Measurements from ENCODE around the gene CNGA2. TPM values are rescaled to one million over a fixed set of nuclear protein-coding genes. Genes with fewer than 3 reads are reported as not detected.

CNGA2 gene
- total and polyA plus RNA-seq, 9 of the 15 experiments (the other 6 are each of a cell fraction or from before 2014, with no cell fraction given) = not detected

DNA sequence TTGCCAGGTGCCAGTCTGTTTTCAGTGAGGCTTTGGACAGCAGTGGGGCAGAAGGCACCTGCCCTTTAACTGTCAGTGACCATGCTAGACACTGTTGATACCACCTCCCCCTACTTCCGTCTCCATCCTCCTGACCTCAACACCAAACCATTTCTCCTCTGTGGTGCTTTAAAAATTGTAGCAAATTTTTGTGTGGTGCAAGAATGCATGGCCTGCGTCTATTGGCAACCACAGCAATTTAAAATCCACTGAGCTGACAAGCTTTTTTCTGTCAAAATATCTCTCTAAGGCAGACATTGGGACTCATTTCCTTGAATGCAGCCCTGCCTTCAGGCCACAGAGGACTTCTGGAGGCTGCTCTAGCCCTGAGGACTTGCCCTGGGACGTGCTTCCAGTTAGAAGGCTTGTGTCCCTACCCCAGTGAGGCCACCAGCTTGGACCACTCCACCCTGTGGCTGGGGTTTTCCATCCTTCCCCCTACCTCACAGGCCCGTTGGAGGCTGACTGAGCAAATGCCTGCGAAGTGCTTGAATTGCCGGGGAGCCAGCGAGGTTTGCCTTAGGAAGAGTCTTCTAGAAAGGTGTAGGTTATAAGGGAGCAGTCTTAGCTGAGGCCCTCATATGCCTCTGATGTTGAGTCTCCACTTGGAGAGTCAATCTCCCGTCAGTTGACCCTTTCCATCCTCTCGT lies 32.4 kb upstream of the CNGA2 start (continued):
- TF ChIP-seq BHLHE40 (IDR thresholded peaks at IDR 0.05; ENCODE audit: low read length) (no peak), POLR2A (conservative IDR thresholded peaks at IDR 0.05) (no peak)
- TF ChIP-seq, protein P1, sequence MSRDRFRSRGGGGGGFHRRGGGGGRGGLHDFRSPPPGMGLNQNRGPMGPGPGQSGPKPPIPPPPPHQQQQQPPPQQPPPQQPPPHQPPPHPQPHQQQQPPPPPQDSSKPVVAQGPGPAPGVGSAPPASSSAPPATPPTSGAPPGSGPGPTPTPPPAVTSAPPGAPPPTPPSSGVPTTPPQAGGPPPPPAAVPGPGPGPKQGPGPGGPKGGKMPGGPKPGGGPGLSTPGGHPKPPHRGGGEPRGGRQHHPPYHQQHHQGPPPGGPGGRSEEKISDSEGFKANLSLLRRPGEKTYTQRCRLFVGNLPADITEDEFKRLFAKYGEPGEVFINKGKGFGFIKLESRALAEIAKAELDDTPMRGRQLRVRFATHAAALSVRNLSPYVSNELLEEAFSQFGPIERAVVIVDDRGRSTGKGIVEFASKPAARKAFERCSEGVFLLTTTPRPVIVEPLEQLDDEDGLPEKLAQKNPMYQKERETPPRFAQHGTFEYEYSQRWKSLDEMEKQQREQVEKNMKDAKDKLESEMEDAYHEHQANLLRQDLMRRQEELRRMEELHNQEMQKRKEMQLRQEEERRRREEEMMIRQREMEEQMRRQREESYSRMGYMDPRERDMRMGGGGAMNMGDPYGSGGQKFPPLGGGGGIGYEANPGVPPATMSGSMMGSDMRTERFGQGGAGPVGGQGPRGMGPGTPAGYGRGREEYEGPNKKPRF (IDR thresholded peaks at IDR 0.05; ENCODE audit: low read depth, low read length) = no peak
- TF ChIP-seq, protein P2, sequence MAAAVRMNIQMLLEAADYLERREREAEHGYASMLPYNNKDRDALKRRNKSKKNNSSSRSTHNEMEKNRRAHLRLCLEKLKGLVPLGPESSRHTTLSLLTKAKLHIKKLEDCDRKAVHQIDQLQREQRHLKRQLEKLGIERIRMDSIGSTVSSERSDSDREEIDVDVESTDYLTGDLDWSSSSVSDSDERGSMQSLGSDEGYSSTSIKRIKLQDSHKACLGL (CRISPR knock-in tag; IDR thresholded peaks at IDR 0.05; ENCODE audit: borderline replicate concordance, poor library complexity, severe bottlenecking) = no peak

DNA sequence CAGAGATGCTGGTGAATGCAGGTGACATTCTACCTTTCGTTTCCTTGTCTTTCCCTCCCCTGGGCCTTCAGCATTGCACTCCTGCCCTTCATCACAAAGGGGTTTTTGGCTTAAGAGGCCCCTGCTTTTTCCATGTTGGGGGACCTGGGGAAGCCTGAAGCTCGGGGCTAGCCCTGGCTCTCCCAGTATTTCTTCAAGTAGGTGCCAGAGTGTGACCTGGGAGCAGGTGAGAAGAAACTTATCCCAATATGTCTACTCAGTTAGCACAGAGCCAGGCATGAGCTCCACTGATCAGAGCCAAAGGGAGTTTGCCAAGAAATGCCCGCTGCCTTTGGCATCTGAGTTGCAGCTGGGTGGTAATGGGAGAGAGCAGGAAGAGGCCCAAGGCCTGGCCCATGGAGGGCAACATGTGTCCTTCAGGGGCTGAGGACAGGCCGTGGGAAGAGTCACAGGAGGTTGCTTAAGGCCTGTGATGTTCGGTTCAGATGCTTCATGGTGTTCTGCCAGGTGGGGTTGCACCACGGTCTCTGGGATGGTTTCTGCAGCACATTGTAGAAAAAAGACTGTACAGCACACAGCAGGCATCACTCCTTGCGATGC lies 31.7 kb upstream of the CNGA2 start:
- Histone ChIP-seq H4K20me1 (replicated peaks; ENCODE audit: control insufficient read depth, insufficient read depth, low read length) (no peaks in the 10 kb centered on the region), H3K4me2 (ENCODE audit: insufficient read depth, low read length) (no peak overlapping the region), H3K9me3 (replicated peaks; ENCODE audit: control insufficient read depth, insufficient read depth, low read depth, low read length) (no peaks in the 10 kb centered on the region), H3K27me3 (ENCODE audit: control insufficient read depth in 2 of 2, insufficient read depth in 2 of 2, low read length in 2 of 2) (peaks cover 3 to 47% of the 10 kb centered on the region in 2 experiments; a peak in 3 of 5 replicates), H3K9me1 (ENCODE audit: control insufficient read depth, insufficient read depth, low read length) (no peaks in the 10 kb centered on the region), H3K36me3 (ENCODE audit: control insufficient read depth, insufficient read depth, low read length) (no peaks in the 10 kb centered on the region), H3K27ac (ENCODE audit: extremely low read depth, low read depth, low read length) (no peak overlapping the region), H3K4me3 (no peak overlapping the region), H3K79me2 (ENCODE audit: control insufficient read depth, insufficient read depth, low read length) (no peaks in the 10 kb centered on the region), H3K4me1 (replicated peaks in 1 of 2; ENCODE audit: control insufficient read depth in 2 of 2, insufficient read depth in 2 of 2, low read length in 2 of 2) (no peaks in the 10 kb centered on the region), H3K9ac (ENCODE audit: insufficient read depth in 1 of 2, low read depth in 2 of 2, low read length in 2 of 2) (no peak overlapping the region), H2AFZ (ENCODE audit: low read depth, low read length) (no peak overlapping the region)
- in situ Hi-C loops (cut with MboI) (no loop called here), intact Hi-C loops (cut with micrococcal nuclease) (no loop called here)
- TF ChIP-seq ZFP30 (CRISPR knock-in tag; IDR thresholded peaks at IDR 0.05; ENCODE audit: borderline replicate concordance) (no peak), ZBTB7A (IDR thresholded peaks at IDR 0.05; ENCODE audit: borderline replicate concordance, control insufficient read depth, low read depth, low read length) (no peak), ZNF589 (CRISPR knock-in tag; IDR thresholded peaks at IDR 0.05; ENCODE audit: low read depth) (no peak), SMARCA5 (IDR thresholded peaks at IDR 0.05) (no peak), CBX8 (IDR thresholded peaks at IDR 0.05; ENCODE audit: borderline replicate concordance, extremely low read depth, low read depth, low read length, poor library complexity, severe bottlenecking) (no peak), CBX1 (IDR thresholded peaks at IDR 0.05; ENCODE audit: low read depth) (no peak), HDGF (IDR thresholded peaks at IDR 0.05) (no peak), CCAR2 (IDR thresholded peaks at IDR 0.05; ENCODE audit: low read depth, low read length) (no peak)
- TF ChIP-seq, protein P3, sequence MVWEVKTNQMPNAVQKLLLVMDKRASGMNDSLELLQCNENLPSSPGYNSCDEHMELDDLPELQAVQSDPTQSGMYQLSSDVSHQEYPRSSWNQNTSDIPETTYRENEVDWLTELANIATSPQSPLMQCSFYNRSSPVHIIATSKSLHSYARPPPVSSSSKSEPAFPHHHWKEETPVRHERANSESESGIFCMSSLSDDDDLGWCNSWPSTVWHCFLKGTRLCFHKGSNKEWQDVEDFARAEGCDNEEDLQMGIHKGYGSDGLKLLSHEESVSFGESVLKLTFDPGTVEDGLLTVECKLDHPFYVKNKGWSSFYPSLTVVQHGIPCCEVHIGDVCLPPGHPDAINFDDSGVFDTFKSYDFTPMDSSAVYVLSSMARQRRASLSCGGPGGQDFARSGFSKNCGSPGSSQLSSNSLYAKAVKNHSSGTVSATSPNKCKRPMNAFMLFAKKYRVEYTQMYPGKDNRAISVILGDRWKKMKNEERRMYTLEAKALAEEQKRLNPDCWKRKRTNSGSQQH (CRISPR knock-in tag; IDR thresholded peaks at IDR 0.05) = no peak
- POLR2A ChIA-PET = no interaction called here
- ATAC-seq = no peak
- no peak for DNase-seq (ENCODE audit: extremely low read depth in 1 of 4, low spot score in 3 of 4)
- BruUV-seq (replicated peaks) = no TSS peak
- WGBS (ENCODE audit: insufficient coverage, low coverage, missing lambda C conversion rate) = 0% methylated on average over 5 of the region's 7 CpGs
- FAIRE-seq = no peak
- CTCF ChIA-PET (ENCODE audit: low intra/inter-chr PET ratio) = no interaction called here

Data from K562 (cell line).